LNCAP (cell line): ENCODE results near the gene GRN.

Source experiments
- CTCF ChIP-seq: fragments of 450-650 bp; IDR thresholded peaks from 2 replicates; pipeline ENCODE4 v1.5.1; 2017; ENCODE audit warnings: mild to moderate bottlenecking

Gene GRN

GRCh38 chr17:44344939-44345453, at the start of gene GRN:
GRN (plus strand) TSS chr17:44345302; CDS start chr17:44349165, 3,863 bp downstream.
- no peak for TF ChIP-seq CTCF

- TF ChIP-seq CTCF, result no peak
These were observed 47.1 kb upstream of the GRN start for GRCh38 chr17:44297975-44298374.

- TF ChIP-seq CTCF, result no peak
These were observed 40.5 kb upstream of the GRN start for GRCh38 chr17:44304651-44305050.

GRCh38 chr17:44307387-44308186, 37.5 kb upstream of the GRN start:
- no peak for TF ChIP-seq CTCF

GRCh38 chr17:44308320-44308818, 36.7 kb upstream of the GRN start, which contains the start of gene RUNDC3A:
RUNDC3A (plus strand) TSS chr17:44308601; CDS start chr17:44308833, 232 bp downstream.
- no peak for TF ChIP-seq CTCF

- no peak for TF ChIP-seq CTCF
These were observed 36.2 kb upstream of the GRN start for GRCh38 chr17:44308865-44309264.

- no peak for TF ChIP-seq CTCF
These were observed 35.6 kb upstream of the GRN start for GRCh38 chr17:44309472-44309871.
